Breast epithelium (tissue), 4 donors: Measurements from ENCODE around the gene IGFBPL1. TPM values are rescaled to one million over a fixed set of nuclear protein-coding genes. Genes with fewer than 3 reads are reported as not detected.
A peak's percentile ranks its signal among the peaks of the same experiment; 100 is the strongest.

Experiments
- DNase-seq, 2 donors: peaks; one replicate each; pipeline ENCODE4 v3.0.0-alpha.2; 2019; ENCODE audit warnings: low spot score in 2 of 2
- H3K27ac ChIP-seq, 2 donors: fragments of 200-600 bp; sonication (generic) in 1 of 2; one replicate each; pipeline ENCODE4 v1.5.1; 2016 to 2019; ENCODE audit warnings: mild to moderate bottlenecking in 1 of 2
- H3K27me3 ChIP-seq, 2 donors: fragments of 200-600 bp; sonication (generic) in 1 of 2; one replicate each; pipeline versions ENCODE4 v1.5.1 to v1.6.0; 2017 to 2019; ENCODE audit warnings: control low read depth in 1 of 2, mild to moderate bottlenecking in 1 of 2
- H3K36me3 ChIP-seq: fragments of 200-600 bp; one replicate; pipeline ENCODE4 v1.5.1; 2019
- H3K4me1 ChIP-seq, 2 donors: fragments of 200-600 bp; sonication (generic); one replicate each; pipeline ENCODE4 v1.5.1; 2016 to 2019; ENCODE audit warnings: control low read depth in 1 of 2
- H3K4me3 ChIP-seq, 3 donors: fragments of 200-600 bp; sonication (generic); 1 replicate in 2 of 3; 2 replicates in 1 of 3; pipeline ENCODE4 v1.5.1; 2016 to 2019; ENCODE audit warnings: mild to moderate bottlenecking in 3 of 3, moderate library complexity in 2 of 3
- H3K9me3 ChIP-seq, 2 donors: fragments of 200-600 bp; sonication (generic) in 1 of 2; one replicate each; pipeline ENCODE4 v1.5.1; 2016 to 2019; ENCODE audit warnings: control low read depth in 1 of 2
- CTCF ChIP-seq, 3 donors: fragments of 450-650 bp; IDR thresholded peaks; one replicate each; pipeline ENCODE4 v1.5.1; 2016 to 2017; ENCODE audit warnings: antibody characterized with exemption in 3 of 3, mild to moderate bottlenecking in 3 of 3, moderate library complexity in 3 of 3
- POLR2A ChIP-seq: fragments of 450-650 bp; IDR thresholded peaks from one replicate; pipeline ENCODE4 v1.6.1; 2016; ENCODE audit warnings: antibody characterized with exemption, mild to moderate bottlenecking, moderate library complexity
- POLR2AphosphoS5 ChIP-seq, 3 donors: sonication (generic); formaldehyde crosslinking; IDR thresholded peaks; one replicate each; pipeline ENCODE4 v1.6.1; 2017; ENCODE audit warnings: antibody characterized with exemption in 3 of 3
- intact Hi-C: fragments of 100-400 bp; cut with DNase I; formaldehyde crosslinking; loops from one replicate; pipeline ENCODE4 v1.15.1; 2023; ENCODE audit warnings: low total_unique reads
- total RNA-seq, 3 donors: library from RNA; depleted of rRNA; stranded (reverse); fragments of >200 nt; gene quantifications; one replicate each; pipeline ENCODE4 v1.1.0, GENCODE V29; 2016

IGFBPL1 gene
- total RNA-seq, 3 donors from 2014 or later, result not detected

- no peak for TF ChIP-seq POLR2AphosphoS5 (IDR thresholded peaks at IDR 0.05)
- TF ChIP-seq POLR2A, result no peak
- no peak for TF ChIP-seq CTCF (IDR thresholded peaks at IDR 0.05)
- H3K9me3 ChIP-seq, result peaks cover 7 to 10% of the 10 kb centered on the region in 2 donors
- H3K4me1 ChIP-seq, result peaks cover 0 to 4% of the 10 kb centered on the region in 2 donors
- H3K27ac ChIP-seq, result peak overlapping the region; percentile 20 to 54
- DNase-seq, result peak in 1 of 2 donors; percentile 25
- intact Hi-C loops, result no loop called here
- no peaks in the 10 kb centered on the region for H3K36me3 ChIP-seq
- H3K27me3 ChIP-seq, result no peaks in the 10 kb centered on the region
- H3K4me3 ChIP-seq, result no peak overlapping the region
These were observed 35.7 kb downstream of the IGFBPL1 start for GRCh38 chr9:38388283-38389223.

GRCh38 chr9:38387751-38388150, 36.5 kb downstream of the IGFBPL1 start:
- Histone ChIP-seq H3K4me1 (peaks cover 0 to 4% of the 10 kb centered on the region in 2 donors), H3K27ac (no peak overlapping the region)

GRCh38 chr9:38387066-38387465, 37.2 kb downstream of the IGFBPL1 start:
- Histone ChIP-seq H3K4me1 (peaks cover 0 to 4% of the 10 kb centered on the region in 2 donors), H3K27me3 (no peaks in the 10 kb centered on the region), H3K36me3 (no peaks in the 10 kb centered on the region), H3K27ac (peak overlapping the region in 1 of 2 donors; percentile 7), H3K9me3 (peaks cover 7 to 10% of the 10 kb centered on the region in 2 donors), H3K4me3 (no peak overlapping the region)
- no peak for DNase-seq
- TF ChIP-seq POLR2A (no peak), POLR2AphosphoS5 (IDR thresholded peaks at IDR 0.05) (no peak), CTCF (IDR thresholded peaks at IDR 0.05) (no peak)
- intact Hi-C loops, result no loop called here

More at GRCh38 chr9:38387751-38388150, 36.5 kb downstream of the IGFBPL1 start:
- H3K36me3 ChIP-seq, result no peaks in the 10 kb centered on the region
- intact Hi-C loops, result no loop called here
- H3K27me3 ChIP-seq, result no peaks in the 10 kb centered on the region
- H3K4me3 ChIP-seq, result no peak overlapping the region
- peaks cover 7 to 10% of the 10 kb centered on the region in 2 donors for H3K9me3 ChIP-seq
- TF ChIP-seq POLR2A, result no peak
- no peak for TF ChIP-seq POLR2AphosphoS5 (IDR thresholded peaks at IDR 0.05)
- no peak for TF ChIP-seq CTCF (IDR thresholded peaks at IDR 0.05)
- no peak for DNase-seq

GRCh38 chr9:38386319-38386895, 37.8 kb downstream of the IGFBPL1 start:
- TF ChIP-seq CTCF (IDR thresholded peaks at IDR 0.05) (no peak), POLR2AphosphoS5 (IDR thresholded peaks at IDR 0.05) (no peak), POLR2A (no peak)
- Histone ChIP-seq H3K4me1 (peaks cover 0 to 4% of the 10 kb centered on the region in 2 donors), H3K27ac (no peak overlapping the region)

GRCh38 chr9:38385896-38386295, 38.4 kb downstream of the IGFBPL1 start:
- peaks cover 7 to 10% of the 10 kb centered on the region in 2 donors for H3K9me3 ChIP-seq
- no peak overlapping the region for H3K4me3 ChIP-seq
- H3K27ac ChIP-seq, result no peak overlapping the region
- no peak for DNase-seq
- intact Hi-C loops, result loop anchor here (1.0 kb wide), 1 partner anchor 27 kb away; no protein-coding TSS in a partner anchor
- TF ChIP-seq POLR2AphosphoS5 (IDR thresholded peaks at IDR 0.05), result no peak
- H3K27me3 ChIP-seq, result no peaks in the 10 kb centered on the region
- H3K36me3 ChIP-seq, result no peaks in the 10 kb centered on the region
- H3K4me1 ChIP-seq, result peaks cover 0 to 4% of the 10 kb centered on the region in 2 donors

More at GRCh38 chr9:38386319-38386895, 37.8 kb downstream of the IGFBPL1 start:
- Histone ChIP-seq H3K36me3 (no peaks in the 10 kb centered on the region), H3K4me3 (no peak overlapping the region), H3K9me3 (peaks cover 7 to 10% of the 10 kb centered on the region in 2 donors), H3K27me3 (no peaks in the 10 kb centered on the region)
- no peak for DNase-seq
- intact Hi-C loops, result no loop called here
